GM18517 (cell line): ENCODE data around the gene FNDC1.

ENCODE experiments used
- ATAC-seq: cut with Tn5 transposase; IDR thresholded peaks from one replicate; pipeline ENCODE4 v1.9.1; 2021; ENCODE audit warnings: mild to moderate bottlenecking, moderate library complexity; ENCODE audit not compliant: unreplicated experiment

FNDC1 gene

DNA sequence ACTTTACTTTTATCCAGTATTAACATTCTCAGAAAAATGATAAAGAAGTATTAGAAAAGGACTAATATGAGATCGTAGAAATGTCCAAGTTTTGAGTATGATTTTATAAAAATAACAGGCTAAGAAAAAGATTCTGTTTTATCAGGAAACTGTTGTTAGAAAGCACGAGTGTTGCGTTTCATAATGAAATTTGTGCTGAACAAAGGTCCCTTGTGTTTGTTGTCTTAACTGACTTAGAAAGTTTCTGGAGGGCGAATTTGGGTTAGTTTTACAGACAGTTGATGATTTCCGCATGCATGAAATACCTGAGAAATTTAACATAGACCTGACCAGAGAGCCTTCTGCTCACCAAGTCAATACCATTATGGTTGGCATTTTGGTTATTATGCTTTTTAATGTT, 136.0 kb downstream of the FNDC1 start:
- no peak for ATAC-seq

- ATAC-seq: no peak
Observed at GRCh38 chr6:159305804-159306537, 136.8 kb downstream of the FNDC1 start.

DNA sequence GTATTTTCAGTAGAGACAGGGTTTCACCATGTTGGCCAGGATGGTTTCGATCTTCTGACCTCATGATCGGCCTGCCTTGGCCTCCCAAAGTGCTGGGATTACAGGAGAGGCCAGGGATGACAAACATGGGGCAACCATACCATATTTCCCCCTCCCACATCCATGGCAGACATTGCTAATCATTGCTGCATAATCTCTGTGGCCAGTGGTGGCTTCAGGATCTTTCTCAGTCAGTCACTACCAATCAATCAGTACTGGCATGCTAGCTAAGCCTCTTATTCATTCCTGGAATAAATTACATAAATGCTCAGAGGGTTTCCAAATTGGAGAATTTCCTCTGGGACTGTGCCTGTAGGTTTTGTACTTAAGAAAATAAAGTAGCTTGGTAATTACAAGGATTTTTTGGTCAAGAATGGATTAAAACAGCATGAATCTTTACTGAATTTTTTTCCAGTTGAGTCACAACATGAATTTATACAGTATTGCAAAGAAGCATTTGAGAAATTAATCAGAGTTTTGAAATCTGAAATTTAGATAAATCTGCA, 138.1 kb downstream of the FNDC1 start:
- no peak for ATAC-seq

DNA sequence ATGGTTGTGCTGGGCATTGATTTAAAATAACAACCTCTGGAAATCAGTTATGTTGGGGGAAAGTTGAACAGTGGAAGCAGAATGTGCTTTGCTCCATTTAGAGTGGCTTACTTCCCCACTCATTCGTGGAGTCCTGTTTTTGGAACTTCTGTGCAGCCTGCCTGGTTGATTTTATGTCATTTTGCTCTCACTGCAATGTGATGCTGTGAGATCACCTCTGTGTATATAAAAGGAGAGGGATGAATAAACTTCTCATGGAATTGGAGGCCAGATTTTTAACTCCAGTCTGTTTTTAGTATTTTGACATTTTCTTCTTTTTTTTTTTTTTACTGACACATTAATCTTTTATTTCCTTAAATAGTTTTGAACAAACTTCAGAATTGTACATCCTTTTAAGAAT, 139.0 kb downstream of the FNDC1 start:
- ATAC-seq: no peak

GRCh38 chr6:159309723-159310122, 140.5 kb downstream of the FNDC1 start:
- ATAC-seq: no peak

GRCh38 chr6:159311618-159312017, 142.4 kb downstream of the FNDC1 start:
- no peak for ATAC-seq

DNA sequence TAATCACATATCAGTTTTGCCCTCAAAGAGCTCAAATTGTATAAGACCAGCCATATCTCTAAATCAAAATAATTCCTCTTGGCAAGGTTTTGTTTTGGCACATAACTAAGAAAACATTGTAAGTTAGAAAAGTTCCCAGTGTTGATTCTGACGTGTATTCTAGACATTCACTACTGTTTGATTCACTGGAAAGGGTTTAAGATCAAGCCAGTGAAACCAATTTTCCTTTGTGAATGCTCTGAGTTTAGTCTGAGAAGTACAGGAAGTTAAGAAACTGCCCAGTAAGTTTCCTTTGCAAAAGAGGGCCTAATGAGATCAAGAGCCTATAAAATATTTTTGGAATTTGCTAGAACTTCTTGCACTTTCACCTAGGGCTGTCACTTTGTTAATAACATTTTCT, 143.0 kb downstream of the FNDC1 start:
- no peak for ATAC-seq

DNA sequence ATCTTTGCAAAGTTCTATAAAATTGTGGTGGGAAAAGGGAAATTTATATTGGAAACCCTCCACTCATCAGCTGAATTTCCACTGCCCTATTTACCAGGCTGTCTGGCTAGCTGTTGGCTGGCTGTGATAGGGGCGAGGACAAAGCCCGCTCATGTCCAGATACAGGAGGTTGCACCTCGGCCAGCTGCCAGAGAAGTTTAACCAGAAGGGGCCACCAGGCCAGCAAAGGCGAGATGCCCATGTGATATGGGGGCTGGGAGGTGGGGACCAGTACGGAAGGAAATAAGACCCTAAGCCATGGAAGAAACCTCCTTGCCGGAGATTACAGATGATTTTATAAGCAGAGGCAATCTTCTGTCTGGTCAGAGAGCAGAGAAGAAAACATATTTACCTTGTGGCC, 143.8 kb downstream of the FNDC1 start:
- ATAC-seq: no peak

- ATAC-seq: no peak
Observed at GRCh38 chr6:159315562-159315961, 146.4 kb downstream of the FNDC1 start.

DNA sequence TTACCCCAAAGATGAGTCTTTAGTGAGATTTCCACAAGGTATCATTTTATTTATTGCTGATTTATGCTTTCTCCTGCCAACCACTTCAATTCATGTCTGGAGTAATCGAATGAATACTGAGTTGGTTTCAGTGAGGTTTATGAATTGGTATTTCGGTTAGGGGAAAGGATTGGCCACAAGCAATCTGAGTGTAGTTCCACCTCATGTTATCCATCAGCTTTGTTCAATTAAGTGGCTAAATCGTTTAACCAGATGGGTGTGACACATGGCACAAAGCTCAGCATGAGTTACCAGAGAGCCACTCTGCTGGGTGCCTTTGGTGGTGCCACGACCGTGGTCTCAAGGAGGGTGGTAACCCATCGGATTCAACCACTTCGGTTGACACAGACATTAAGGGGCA, 148.2 kb downstream of the FNDC1 start:
- ATAC-seq: no peak

DNA sequence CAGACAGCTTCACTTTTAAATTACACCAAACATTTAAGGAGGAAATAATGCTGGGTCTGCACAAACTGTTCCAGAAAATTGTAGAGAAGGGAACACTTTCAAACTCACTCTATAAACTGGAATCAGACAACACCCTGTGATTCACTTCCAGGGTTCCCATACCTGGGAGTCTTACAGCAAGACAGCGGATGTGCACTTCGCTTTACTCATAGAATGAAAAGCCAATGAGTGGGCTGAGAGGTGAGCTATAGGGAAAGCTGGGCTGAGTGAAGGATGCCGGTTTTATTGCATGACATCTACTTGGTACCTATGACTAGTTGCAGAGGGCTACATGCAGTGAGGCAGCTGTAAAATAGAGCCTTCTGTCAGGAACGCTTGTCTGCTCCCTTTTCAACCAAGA, 152.1 kb downstream of the FNDC1 start:
- ATAC-seq: no peak
